Stomach (tissue), 4 donors: ENCODE data around the gene FREM2.

Experiments used
- CTCF ChIP-seq, 7 experiments: fragments of 450-650 bp in 4 of 7; fragments of 200-600 bp in 3 of 7; sonication (generic) in 3 of 7; IDR thresholded peaks; one replicate each; pipeline ENCODE4 v1.5.1; 2016 to 2019; ENCODE audit warnings: antibody characterized with exemption in 7 of 7, control low read depth in 2 of 7, mild to moderate bottlenecking in 1 of 7
- EP300 ChIP-seq: sonication (generic); formaldehyde crosslinking; IDR thresholded peaks from one replicate; pipeline ENCODE4 v1.6.1; 2017; ENCODE audit warnings: antibody characterized with exemption
- POLR2A ChIP-seq, 4 donors: fragments of 450-650 bp; IDR thresholded peaks; one replicate each; pipeline ENCODE4 v1.6.1; 2016; ENCODE audit warnings: antibody characterized with exemption in 4 of 4, control low read depth in 2 of 4, mild to moderate bottlenecking in 1 of 4, moderate library complexity in 1 of 4
- POLR2AphosphoS5 ChIP-seq, 3 donors: sonication (generic); formaldehyde crosslinking; IDR thresholded peaks; one replicate each; pipeline ENCODE4 v1.6.1; 2016; ENCODE audit warnings: antibody characterized with exemption in 3 of 3

GRCh38 chr13:38688674-38689073 is 1.8 kb downstream of the FREM2 start:
- TF ChIP-seq POLR2AphosphoS5 (IDR thresholded peaks at IDR 0.05) (no peak), CTCF (IDR thresholded peaks at IDR 0.05) (no peak), POLR2A (IDR thresholded peaks at IDR 0.05) (no peak), EP300 (no peak)
